ENCODE measurements around the gene SLC39A5.
"Not testable (repeated sequence)": the region's sequence is repeated elsewhere in the genome, so short reads cannot be mapped to it uniquely, and the experiment has no call there.

The SLC39A5 gene

DNA sequence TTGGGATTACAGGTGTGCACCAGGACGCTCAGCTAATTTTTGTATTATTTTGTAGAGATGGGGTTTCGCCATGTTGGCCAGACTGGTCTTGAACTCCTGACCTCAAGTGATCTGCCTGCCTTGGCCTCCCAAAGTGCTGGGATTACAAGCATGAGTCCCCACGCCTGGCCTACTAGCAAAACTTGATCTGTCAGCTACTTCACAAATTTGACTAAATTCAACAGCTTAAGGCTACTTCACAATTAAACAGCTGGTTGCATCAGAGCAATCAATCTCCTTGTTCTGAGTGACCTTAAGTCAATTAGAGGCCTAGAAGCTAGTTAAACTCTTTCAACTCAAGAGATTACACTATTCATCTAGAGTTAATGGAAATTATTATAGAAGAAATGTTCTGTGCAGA lies 49.1 kb downstream of the SLC39A5 start:
- DNase-seq (ENCODE audit: low spot score): no peak

GRCh38 chr12:56280849-56281248 lies 51.0 kb downstream of the SLC39A5 start:
- DNase-seq (ENCODE audit: low spot score): no peak

- DNase-seq (ENCODE audit: low spot score): no peak
Measured at GRCh38 chr12:56282030-56282429, 52.2 kb downstream of the SLC39A5 start.

DNA sequence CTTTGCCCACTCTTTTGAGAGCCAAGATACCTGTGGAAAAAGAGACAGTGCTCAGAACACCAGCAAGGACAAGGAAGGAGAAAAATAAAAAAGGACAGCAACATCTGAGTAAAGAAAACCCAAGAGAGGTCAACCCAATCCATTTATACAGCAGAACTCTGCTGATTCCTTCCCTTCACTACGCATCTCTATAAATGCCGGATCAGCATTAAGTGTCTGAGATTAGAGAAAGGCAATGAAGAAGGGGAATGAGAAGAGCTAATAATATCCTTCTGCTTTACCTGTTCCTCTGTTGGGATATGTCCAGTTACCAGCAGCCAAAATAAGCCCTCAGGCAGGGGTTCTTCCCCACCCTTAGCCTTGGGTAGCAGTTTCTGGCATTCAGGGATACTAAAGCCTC lies 52.7 kb downstream of the SLC39A5 start:
- DNase-seq (ENCODE audit: low spot score): no peak

GRCh38 chr12:56284263-56284662 lies 54.4 kb downstream of the SLC39A5 start:
- DNase-seq (ENCODE audit: low spot score): not testable (repeated sequence)

GRCh38 chr12:56286044-56286830 lies 56.4 kb downstream of the SLC39A5 start:
- DNase-seq (ENCODE audit: low spot score): no peak

Data from kidney tubule cell (primary cell).